ENCODE measurements around the gene NLRP9.
"Not testable (repeated sequence)": the region's sequence is repeated elsewhere in the genome, so short reads cannot be mapped to it uniquely, and the experiment has no call there.

The NLRP9 gene

GRCh38 chr19:55738302-55738701, at the start of gene NLRP9:
Gene NLRP9 (minus strand): TSS chr19:55738402. CDS start chr19:55738374, 28 bp downstream.
- DNase-seq, result no peak

GRCh38 chr19:55781112-55781511, 42.9 kb upstream of the NLRP9 start:
- no peak for DNase-seq

GRCh38 chr19:55778331-55778730, 40.1 kb upstream of the NLRP9 start:
- no peak for DNase-seq

GRCh38 chr19:55777528-55777927, 39.3 kb upstream of the NLRP9 start:
- DNase-seq, result no peak

- not testable (repeated sequence) for DNase-seq
Measured at GRCh38 chr19:55769632-55770031, 31.4 kb upstream of the NLRP9 start.

- not testable (repeated sequence) for DNase-seq
Measured at GRCh38 chr19:55768818-55769217, 30.6 kb upstream of the NLRP9 start, which contains the start of gene RFPL4AL1. Gene RFPL4AL1 (plus strand): TSS chr19:55769118. CDS start chr19:55771805, 2,687 bp downstream.

- DNase-seq, result no peak
Measured at GRCh38 chr19:55766466-55766865, 28.3 kb upstream of the NLRP9 start.

- not testable (repeated sequence) for DNase-seq
Measured at GRCh38 chr19:55758797-55759196, 20.6 kb upstream of the NLRP9 start, which contains the start of gene RFPL4A. Gene RFPL4A (plus strand): TSS chr19:55759097. CDS start chr19:55761801, 2,704 bp downstream.

GRCh38 chr19:55756808-55757207, 18.6 kb upstream of the NLRP9 start:
- not testable (repeated sequence) for DNase-seq

GRCh38 chr19:55753401-55753800, 15.2 kb upstream of the NLRP9 start:
- no peak for DNase-seq

- DNase-seq, result no peak
Measured at GRCh38 chr19:55750715-55751114, 12.5 kb upstream of the NLRP9 start.

GRCh38 chr19:55730378-55730777, 7.8 kb downstream of the NLRP9 start:
- DNase-seq, result not testable (repeated sequence)

- DNase-seq, result no peak
Measured at GRCh38 chr19:55723491-55723890, 14.7 kb downstream of the NLRP9 start.

GRCh38 chr19:55720801-55721200, 17.4 kb downstream of the NLRP9 start:
- DNase-seq, result no peak

- DNase-seq, result no peak
Measured at GRCh38 chr19:55720214-55720746, 17.9 kb downstream of the NLRP9 start.

- not testable (repeated sequence) for DNase-seq
Measured at GRCh38 chr19:55717879-55718711, 20.1 kb downstream of the NLRP9 start.

GRCh38 chr19:55717251-55717650, 21.0 kb downstream of the NLRP9 start:
- DNase-seq, result no peak

GRCh38 chr19:55716531-55716930, 21.7 kb downstream of the NLRP9 start:
- no peak for DNase-seq

- no peak for DNase-seq
Measured at GRCh38 chr19:55712804-55713631, 25.2 kb downstream of the NLRP9 start.

- no peak for DNase-seq
Measured at GRCh38 chr19:55711719-55712118, 26.5 kb downstream of the NLRP9 start.

- DNase-seq, result no peak
Measured at GRCh38 chr19:55705972-55706371, 32.2 kb downstream of the NLRP9 start.

- no peak for DNase-seq
Measured at GRCh38 chr19:55704494-55705245, 33.5 kb downstream of the NLRP9 start.

Data from right forelimb (tissue), 1 donor.